NB4 (cell line): ENCODE measurements around the gene SPATA31C1.
"Not testable (repeated sequence)": the region's sequence is repeated elsewhere in the genome, so short reads cannot be mapped to it uniquely, and the experiment has no call there.

ENCODE experiments used
- CTCF ChIP-seq: IDR thresholded peaks from one replicate; pipeline ENCODE4 v1.5.1; 2012; ENCODE audit warnings: low read depth, low read length
- MAX ChIP-seq: IDR thresholded peaks from 2 replicates; pipeline ENCODE4 v1.6.1; 2011; ENCODE audit warnings: low read depth, low read length
- MYC ChIP-seq: IDR thresholded peaks from 2 replicates; pipeline ENCODE4 v1.6.1; 2011; ENCODE audit warnings: low read depth, low read length
- POLR2A ChIP-seq: IDR thresholded peaks from 2 replicates; pipeline ENCODE4 v1.6.1; 2011; ENCODE audit warnings: mild to moderate bottlenecking; ENCODE audit not compliant: insufficient read length; ENCODE audit errors: extremely low read depth

- TF ChIP-seq CTCF, POLR2A, MAX, MYC: not testable (repeated sequence)
These were observed 5.2 kb downstream of the SPATA31C1 start for GRCh38 chr9:87923012-87923411.
